Cardiac muscle cell (in vitro differentiated cells and primary cell): ENCODE data around the gene FLNB. TPM values are rescaled to one million over a fixed set of nuclear protein-coding genes. Genes with fewer than 3 reads are reported as not detected.

ENCODE experiments used
- DNase-seq, 2 donors: peaks; one replicate each; pipeline versions ENCODE4 v3.0.0 to v3.0.0-alpha.2; 2010 to 2017; ENCODE audit warnings: low read depth in 1 of 2, low spot score in 1 of 2
- H3K27ac ChIP-seq: fragments of 200-600 bp; sonication (generic); 2 replicates; pipeline ENCODE4 v1.5.1; 2016
- H3K27me3 ChIP-seq: fragments of 200-600 bp; sonication (generic); 2 replicates; pipeline ENCODE4 v1.6.0; 2016; ENCODE audit warnings: control low read depth
- H3K36me3 ChIP-seq: fragments of 200-600 bp; sonication (generic); 2 replicates; pipeline ENCODE4 v1.5.1; 2016; ENCODE audit warnings: control low read depth
- H3K4me1 ChIP-seq: fragments of 200-600 bp; sonication (generic); 2 replicates; pipeline ENCODE4 v1.8.1; 2017; ENCODE audit warnings: low read depth, mild to moderate bottlenecking, mixed run types
- H3K4me3 ChIP-seq: fragments of 200-600 bp; sonication (generic); 2 replicates; pipeline ENCODE4 v1.5.1; 2016; ENCODE audit warnings: mild to moderate bottlenecking
- H3K9me3 ChIP-seq: fragments of 200-600 bp; sonication (generic); 2 replicates; pipeline ENCODE4 v1.5.1; 2017; ENCODE audit warnings: low read depth, mild to moderate bottlenecking, control low read depth
- polyA plus RNA-seq: library from polyadenylated mRNA; unstranded; fragments of >200 nt; fragmentation: Nextera tagmentation; extraction: Ambion mirVana; gene quantifications from 2 replicates; pipeline ENCODE4 v1.2.1, GENCODE V29; 2016
- total RNA-seq: library from RNA; depleted of rRNA; stranded (reverse); fragments of >200 nt; gene quantifications from 2 replicates; pipeline ENCODE4 v1.2.3, GENCODE V29; 2016
- TF ChIP-seq, protein P1 (sequence below): IDR thresholded peaks from 2 replicates; pipeline ENCODE4 v1.5.1; 2012; ENCODE audit warnings: low read depth, mild to moderate bottlenecking, low read length

Gene FLNB
- total and polyA plus RNA-seq, 2 experiments from 2014 or later: 12.1 to 28.7 TPM

DNA sequence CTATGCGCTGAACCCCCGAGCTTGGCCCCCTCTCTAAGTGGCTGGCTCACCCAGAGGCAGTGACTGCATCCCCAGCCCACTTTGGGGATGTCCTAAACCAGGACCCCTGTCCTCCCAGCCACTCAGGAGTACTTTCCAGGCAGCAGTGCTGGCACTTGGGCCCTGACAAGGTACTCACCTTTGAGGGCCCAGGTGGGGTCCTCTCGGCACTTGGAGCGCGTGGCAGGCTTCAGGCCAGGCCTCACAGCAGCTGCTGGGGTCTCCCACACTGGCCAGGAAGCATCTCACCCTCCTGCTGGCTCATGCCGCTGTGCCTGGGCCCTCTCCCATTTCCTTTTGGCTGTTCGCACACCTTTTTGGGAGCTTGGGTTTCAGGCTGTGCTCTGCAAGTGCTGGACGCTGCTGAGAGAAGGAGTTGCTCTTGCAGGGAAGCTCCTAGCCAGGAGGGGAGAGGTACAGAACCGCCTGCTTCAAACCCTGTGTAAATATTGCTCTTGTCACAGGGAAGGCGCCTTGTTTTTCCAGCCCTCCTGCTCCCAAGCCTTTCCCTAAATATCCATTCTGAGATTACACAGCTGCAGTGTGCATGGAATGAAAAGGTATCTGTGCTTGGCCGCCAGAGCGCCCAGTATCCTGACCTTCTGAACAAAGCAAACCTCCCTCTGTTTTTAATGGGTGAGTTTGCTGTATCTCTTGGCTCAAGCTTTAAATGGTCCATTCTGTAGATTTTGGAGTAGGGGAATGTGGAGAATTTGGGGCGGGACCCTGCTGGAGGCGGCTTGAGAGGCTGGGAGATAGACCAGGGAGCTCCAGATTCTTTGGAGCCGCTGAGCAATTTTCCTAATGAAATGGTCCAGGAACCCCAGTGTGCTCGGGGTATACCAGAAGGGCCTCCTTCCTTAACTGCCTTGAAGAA lies 156.9 kb downstream of the FLNB start:
- Histone ChIP-seq H3K4me1 (peaks cover 14% of the 10 kb centered on the region), H3K9me3 (no peaks in the 10 kb centered on the region), H3K36me3 (no peaks in the 10 kb centered on the region), H3K27me3 (no peaks in the 10 kb centered on the region), H3K4me3 (no peak overlapping the region), H3K27ac (peak overlapping the region; percentile 78)
- DNase-seq: peak; percentile 52 to 78
- TF ChIP-seq, protein P1, sequence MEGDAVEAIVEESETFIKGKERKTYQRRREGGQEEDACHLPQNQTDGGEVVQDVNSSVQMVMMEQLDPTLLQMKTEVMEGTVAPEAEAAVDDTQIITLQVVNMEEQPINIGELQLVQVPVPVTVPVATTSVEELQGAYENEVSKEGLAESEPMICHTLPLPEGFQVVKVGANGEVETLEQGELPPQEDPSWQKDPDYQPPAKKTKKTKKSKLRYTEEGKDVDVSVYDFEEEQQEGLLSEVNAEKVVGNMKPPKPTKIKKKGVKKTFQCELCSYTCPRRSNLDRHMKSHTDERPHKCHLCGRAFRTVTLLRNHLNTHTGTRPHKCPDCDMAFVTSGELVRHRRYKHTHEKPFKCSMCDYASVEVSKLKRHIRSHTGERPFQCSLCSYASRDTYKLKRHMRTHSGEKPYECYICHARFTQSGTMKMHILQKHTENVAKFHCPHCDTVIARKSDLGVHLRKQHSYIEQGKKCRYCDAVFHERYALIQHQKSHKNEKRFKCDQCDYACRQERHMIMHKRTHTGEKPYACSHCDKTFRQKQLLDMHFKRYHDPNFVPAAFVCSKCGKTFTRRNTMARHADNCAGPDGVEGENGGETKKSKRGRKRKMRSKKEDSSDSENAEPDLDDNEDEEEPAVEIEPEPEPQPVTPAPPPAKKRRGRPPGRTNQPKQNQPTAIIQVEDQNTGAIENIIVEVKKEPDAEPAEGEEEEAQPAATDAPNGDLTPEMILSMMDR: no peak

- Histone ChIP-seq H3K36me3 (no peaks in the 10 kb centered on the region), H3K9me3 (no peaks in the 10 kb centered on the region), H3K27ac (no peak overlapping the region), H3K4me1 (peaks cover 14% of the 10 kb centered on the region), H3K27me3 (no peaks in the 10 kb centered on the region), H3K4me3 (no peak overlapping the region)
- peak; percentile 72 to 81 for DNase-seq
- TF ChIP-seq, protein P1: peak; percentile 99
Measured at GRCh38 chr3:58167431-58168351, 159.5 kb downstream of the FLNB start.

DNA sequence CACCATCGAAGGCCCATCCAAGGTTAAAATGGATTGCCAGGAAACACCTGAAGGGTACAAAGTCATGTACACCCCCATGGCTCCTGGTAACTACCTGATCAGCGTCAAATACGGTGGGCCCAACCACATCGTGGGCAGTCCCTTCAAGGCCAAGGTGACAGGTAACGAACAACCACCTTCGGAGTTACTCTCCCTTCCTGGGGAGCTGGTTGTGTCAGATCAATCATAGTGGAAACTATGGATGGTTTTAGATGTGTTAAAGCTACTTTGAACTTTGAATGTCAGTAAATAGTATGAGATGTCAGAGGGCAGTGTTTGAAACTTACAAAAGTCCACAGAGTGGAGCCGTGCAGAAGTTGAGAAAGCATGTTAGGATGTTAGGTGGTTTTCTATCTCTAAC lies 160.3 kb downstream of the FLNB start:
- no peaks in the 10 kb centered on the region for H3K27me3 ChIP-seq
- peaks cover 14% of the 10 kb centered on the region for H3K4me1 ChIP-seq
- H3K36me3 ChIP-seq: no peaks in the 10 kb centered on the region
- no peak overlapping the region for H3K27ac ChIP-seq
- H3K4me3 ChIP-seq: no peak overlapping the region
- DNase-seq: no peak
- TF ChIP-seq, protein P1: no peak
- no peaks in the 10 kb centered on the region for H3K9me3 ChIP-seq

DNA sequence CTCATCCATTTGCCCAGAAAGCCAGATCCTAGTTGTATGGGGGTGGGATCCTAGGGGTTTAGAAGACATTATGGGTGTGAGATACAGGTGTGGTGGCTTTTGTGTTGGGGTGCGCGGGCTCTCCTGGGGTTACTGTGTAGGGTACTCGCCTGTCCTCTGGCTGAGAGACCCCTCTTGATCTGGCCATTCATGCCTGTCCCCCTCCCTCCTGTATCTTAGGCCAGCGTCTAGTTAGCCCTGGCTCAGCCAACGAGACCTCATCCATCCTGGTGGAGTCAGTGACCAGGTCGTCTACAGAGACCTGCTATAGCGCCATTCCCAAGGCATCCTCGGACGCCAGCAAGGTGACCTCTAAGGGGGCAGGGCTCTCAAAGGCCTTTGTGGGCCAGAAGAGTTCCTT lies 161.1 kb downstream of the FLNB start:
- TF ChIP-seq, protein P1: no peak
- Histone ChIP-seq H3K27me3 (no peaks in the 10 kb centered on the region), H3K4me3 (no peak overlapping the region), H3K27ac (no peak overlapping the region), H3K9me3 (no peaks in the 10 kb centered on the region), H3K4me1 (peaks cover 14% of the 10 kb centered on the region), H3K36me3 (no peaks in the 10 kb centered on the region)
- no peak for DNase-seq

DNA sequence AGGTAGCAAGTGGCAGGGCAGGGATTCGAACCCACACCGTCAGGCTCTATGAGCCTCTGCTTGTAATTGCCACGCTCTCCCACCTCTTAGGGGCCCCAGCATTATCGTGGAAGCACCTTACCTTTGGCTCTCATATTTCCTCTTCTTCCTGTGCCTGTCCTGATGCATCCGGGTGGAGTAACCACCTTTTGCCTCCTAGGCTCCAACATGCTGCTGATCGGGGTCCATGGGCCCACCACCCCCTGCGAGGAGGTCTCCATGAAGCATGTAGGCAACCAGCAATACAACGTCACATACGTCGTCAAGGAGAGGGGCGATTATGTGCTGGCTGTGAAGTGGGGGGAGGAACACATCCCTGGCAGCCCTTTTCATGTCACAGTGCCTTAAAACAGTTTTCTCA lies 162.2 kb downstream of the FLNB start:
- no peak overlapping the region for H3K27ac ChIP-seq
- H3K27me3 ChIP-seq: no peaks in the 10 kb centered on the region
- no peaks in the 10 kb centered on the region for H3K9me3 ChIP-seq
- H3K36me3 ChIP-seq: no peaks in the 10 kb centered on the region
- TF ChIP-seq, protein P1: no peak
- H3K4me1 ChIP-seq: peaks cover 9% of the 10 kb centered on the region
- no peak for DNase-seq
- H3K4me3 ChIP-seq: no peak overlapping the region
